Superior temporal gyrus (tissue), 1 donor: ENCODE measurements around the gene KIFC3.
"Not testable (repeated sequence)": the region's sequence is repeated elsewhere in the genome, so short reads cannot be mapped to it uniquely, and the experiment has no call there.

Source experiments
- DNase-seq: peaks from one replicate; pipeline ENCODE4 v3.0.0-alpha.2; 2016; ENCODE audit errors: extremely low spot score

The KIFC3 gene, protein sequence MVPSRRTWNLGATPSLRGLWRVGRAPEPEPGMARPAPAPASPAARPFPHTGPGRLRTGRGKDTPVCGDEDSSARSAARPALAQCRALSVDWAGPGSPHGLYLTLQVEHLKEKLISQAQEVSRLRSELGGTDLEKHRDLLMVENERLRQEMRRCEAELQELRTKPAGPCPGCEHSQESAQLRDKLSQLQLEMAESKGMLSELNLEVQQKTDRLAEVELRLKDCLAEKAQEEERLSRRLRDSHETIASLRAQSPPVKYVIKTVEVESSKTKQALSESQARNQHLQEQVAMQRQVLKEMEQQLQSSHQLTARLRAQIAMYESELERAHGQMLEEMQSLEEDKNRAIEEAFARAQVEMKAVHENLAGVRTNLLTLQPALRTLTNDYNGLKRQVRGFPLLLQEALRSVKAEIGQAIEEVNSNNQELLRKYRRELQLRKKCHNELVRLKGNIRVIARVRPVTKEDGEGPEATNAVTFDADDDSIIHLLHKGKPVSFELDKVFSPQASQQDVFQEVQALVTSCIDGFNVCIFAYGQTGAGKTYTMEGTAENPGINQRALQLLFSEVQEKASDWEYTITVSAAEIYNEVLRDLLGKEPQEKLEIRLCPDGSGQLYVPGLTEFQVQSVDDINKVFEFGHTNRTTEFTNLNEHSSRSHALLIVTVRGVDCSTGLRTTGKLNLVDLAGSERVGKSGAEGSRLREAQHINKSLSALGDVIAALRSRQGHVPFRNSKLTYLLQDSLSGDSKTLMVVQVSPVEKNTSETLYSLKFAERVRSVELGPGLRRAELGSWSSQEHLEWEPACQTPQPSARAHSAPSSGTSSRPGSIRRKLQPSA

DNA sequence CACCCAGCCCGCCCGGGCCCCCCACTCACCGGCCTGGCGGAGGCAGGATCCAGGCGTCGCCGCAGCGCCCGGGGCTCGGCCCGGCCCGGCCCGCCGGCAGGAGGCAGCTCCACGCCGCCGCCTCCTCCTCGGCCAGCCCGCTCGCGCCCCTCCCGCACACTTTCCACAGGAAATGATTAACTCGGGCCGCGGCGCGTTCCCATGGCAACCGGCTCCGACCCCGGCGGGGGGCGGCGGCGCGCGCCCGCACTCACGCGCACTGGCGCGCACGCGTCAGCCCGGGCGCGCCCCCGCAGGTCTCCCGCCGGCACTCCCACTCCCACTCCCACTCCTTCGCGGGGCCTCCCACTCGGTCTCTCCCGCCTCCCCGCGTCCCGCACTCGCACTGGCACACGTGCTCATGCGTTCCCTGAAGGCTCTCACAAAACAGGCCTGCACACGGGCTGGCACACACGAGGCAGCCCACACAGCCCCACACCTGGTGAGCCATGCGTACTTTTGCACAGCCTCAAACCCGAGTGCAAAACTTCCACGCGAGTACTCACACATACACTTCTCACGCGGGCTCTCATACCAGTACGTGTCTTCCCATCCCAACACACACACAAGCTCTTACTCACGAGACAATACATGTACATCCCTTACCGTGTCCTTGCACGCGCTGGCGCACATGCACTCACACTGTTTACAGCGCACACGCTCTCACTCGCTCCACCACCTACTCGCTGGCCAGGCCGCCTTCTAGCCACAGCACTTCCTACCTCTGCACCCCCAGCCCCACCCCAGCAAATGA lies at the start of gene KIFC3:
TSS of gene KIFC3 (minus strand) at position 151 of the 793 bp plus-strand sequence. CDS start 4,248 bp downstream, outside the sequence.
- DNase-seq, result peak; percentile 77

DNA sequence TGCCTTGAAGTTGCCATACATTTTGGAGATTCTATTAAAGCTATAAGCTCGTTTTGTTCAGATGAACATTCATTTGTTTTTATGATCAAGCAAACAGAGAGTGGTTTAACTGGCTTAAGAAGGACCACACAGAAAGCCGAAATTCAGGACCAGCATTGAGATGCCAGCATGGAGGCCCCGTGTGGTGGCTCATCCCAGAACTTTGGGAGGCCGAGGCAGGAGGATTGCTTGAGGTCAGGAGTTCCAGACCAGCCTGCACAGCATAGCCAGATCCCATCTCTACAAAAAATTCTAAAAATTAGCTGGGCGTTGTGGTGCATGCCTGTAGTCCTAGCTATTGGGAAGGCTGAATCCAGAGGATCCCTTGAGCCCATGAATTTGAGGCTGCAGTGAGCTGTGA lies 45.9 kb upstream of the KIFC3 start:
- no peak for DNase-seq

DNA sequence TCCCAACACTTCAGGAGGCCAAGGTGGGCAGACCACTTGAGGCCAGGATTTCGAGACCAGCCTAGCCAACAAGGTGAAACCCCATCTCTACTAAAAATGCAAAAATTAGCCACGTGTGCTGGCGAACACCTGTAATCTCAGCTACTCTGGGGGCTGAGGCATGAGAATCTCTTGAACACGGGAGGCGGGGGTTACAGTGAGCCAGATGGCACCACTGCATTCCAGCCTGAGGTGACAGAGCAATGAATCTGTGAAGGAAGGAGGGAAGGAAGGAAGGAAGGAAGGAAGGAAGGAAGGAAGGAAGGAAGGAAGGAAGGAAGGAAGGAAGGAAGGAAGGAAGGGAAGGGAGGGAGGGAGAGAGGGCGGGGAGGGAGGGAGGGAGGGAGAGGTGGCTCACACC lies 44.6 kb upstream of the KIFC3 start:
- not testable (repeated sequence) for DNase-seq

DNA sequence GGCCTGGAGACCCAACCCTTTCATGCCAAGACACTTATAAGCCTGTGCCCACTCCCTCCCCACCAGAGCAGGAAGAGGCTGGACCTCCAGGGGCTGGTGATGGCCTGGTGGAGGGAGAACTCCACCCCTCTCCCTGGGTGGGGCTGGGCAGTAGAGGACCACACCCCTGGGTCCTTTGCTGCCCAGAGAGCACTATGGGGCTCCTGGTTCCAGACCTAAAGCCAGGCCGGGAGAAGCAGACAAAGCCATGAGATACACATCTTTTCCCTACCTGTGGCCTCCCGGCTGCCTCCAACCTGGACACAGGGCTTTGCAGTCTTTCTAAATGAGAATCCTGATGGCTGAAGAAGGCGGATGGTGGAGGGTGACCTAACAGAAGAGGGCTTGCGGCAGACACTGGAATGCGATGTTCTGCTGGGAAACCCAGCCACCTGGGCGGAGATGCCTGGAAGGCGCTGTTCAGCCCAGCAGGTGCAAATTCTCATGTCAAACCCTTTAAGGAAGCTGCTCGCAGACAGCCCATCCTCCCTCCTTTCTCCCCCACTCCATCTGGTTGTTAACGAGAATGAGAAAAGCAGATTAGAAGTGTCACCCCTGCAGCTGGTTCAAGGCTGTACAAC lies 43.9 kb upstream of the KIFC3 start:
- no peak for DNase-seq

DNA sequence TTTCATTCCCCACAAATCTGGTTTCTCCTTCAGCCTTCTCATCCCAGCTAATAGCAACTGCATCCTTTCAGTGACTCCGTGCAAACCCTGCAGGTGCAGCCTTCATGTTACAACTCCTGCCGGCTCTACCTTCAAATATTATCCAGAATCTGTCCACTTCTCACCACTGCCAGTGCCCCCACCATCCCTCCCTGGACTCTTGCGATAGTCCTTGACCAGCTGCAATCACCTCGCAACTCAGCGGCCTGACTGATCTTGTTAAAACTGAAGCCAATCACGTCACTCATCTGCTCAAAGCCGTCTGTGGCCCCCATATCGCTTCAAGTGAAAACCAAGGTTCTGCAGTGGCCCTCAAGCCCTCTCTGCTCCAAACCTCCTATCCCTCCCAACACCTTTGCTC lies 42.8 kb upstream of the KIFC3 start:
- no peak for DNase-seq

DNA sequence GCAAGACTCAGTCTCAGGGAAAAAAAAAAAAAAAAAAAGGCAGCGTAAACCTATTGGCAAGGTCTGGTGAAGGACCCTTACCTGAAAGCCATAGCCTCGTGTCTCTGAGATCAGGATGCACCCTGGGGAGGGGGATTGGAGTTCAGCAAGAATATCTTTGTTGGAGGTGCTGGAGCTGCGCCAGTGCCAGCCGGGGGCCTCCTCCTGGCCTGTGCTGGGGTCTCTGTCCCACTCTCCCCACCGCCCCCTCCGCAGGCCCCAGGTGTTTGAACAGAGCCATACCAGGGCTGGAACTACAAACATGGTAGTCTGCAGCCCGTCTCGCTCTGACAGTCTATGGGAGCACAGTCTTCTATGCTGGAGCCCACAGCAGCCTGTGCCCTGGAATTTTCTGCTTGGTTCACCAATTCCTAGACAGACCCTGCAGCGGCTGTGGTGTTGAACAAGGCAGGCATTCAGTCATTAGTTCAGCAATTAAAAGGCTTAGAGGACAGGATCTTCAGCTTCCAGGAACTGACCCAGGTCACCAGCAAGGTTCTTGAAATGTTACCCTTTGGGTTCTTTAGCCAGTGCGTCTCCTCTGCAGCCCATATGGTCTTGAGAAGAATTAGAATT lies 42.2 kb upstream of the KIFC3 start:
- no peak for DNase-seq

- DNase-seq, result no peak
Observed at GRCh38 chr16:57843400-57843799, 41.1 kb upstream of the KIFC3 start.

- no peak for DNase-seq
Observed at GRCh38 chr16:57842601-57843000, 40.3 kb upstream of the KIFC3 start.

GRCh38 chr16:57840833-57841232 lies 38.5 kb upstream of the KIFC3 start:
- DNase-seq, result no peak

- DNase-seq, result peak; percentile 37
Observed at GRCh38 chr16:57838161-57838560, 35.9 kb upstream of the KIFC3 start.

DNA sequence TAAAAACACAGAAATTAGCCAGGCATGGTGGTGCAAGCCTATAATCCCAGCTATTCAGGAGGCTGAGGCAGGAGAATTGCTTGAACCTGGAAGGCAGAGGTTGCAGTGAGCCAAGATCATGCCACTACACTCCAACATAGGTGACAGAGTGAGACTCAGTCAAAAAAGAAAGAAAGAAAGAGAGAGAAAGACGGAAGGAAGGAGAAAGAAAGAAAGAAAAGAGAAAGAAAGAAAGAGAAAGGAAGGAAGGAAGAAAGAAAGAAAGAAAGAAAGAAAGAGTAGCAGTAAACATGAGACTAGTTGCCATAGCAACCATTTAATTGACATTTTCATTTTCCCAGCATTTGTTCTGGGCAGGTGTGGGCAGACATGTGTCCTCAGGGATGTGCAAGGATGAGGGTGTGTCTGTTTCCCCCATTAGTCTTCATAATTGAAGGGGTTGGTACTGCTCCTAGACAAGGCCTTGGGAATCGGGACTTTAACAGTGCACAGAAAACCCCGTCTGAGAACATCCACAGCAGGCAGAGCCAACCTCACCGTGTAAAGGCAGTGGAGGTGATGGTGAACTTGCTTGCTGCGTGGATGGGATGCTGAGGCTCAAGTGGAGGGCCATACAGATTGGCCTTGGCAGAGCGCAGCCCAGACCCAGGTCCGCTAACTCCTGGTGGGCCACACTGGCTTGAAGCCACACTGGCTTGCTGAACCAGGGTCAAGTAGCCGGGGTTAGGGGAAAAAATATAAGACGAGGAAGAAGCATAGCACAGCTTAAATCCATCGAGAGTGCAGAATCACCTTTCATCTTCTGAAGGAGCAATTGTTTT lies 35.2 kb upstream of the KIFC3 start:
- DNase-seq, result no peak

DNA sequence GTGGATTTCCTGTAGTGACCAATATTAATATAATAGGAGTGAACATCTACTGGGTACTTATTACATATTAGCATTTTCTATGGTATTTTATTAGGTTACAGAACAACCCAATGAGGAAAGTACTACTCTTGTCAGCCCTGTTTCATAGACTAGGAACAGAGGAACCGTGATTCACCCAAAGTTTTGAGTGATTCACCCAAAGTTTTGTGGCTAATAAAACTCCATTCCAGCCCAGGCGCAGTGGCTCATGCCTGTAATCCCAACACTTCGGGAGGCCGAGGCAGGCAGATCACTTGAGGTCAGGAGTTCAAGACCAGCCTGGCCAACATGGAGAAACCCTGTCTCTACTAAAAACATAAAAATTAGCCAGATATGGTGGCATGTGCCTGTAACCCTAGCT lies 33.1 kb upstream of the KIFC3 start:
- DNase-seq, result not testable (repeated sequence)

DNA sequence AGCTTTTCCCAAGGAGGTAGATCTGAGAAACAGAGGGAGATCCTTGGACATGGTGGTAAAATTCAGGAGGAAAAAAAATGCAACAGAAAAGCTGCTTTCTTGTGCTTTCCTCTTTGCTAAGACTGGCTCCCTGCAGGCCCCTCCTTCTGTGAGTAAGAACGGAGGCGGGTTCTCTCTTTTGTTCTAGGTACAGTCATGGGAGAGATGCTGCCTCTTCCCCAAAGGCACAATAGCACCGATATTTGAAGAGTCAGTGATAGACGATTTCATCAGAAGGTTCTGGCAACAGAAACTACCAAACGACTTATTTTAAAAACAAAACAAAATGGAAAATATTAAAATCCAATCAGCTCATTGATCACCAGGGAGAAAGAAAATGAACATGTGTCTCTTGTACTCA lies 32.6 kb upstream of the KIFC3 start:
- no peak for DNase-seq

DNA sequence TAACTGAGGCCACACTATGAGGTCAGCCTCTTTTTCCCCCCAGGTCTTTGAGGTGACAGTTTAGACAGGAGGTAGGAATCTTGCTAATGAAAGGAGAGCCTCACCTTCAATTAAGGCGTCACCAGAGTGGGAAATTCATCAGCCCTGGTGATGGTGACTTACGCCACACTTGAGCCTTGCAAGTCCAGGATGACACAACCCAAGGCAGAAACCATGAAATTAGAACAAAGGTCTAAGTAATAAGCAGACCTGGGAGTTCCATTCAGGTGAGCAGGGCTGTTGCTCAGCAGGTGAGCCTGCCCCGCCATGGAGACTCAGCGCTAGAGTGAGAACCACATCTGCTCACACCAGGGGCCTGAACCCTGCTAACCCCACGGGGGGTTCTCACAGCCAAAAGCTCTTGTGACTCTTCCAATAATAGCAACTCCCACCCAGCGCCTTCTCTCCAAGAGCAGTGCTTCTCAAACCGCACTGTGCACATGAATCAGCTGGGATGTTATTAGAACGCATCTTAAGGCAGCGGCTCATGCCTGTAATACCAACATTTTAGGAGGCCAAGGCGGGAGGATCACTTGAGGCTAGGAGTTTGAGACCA lies 28.7 kb upstream of the KIFC3 start:
- no peak for DNase-seq

GRCh38 chr16:57829969-57830360 lies 27.7 kb upstream of the KIFC3 start:
- DNase-seq, result no peak

- no peak for DNase-seq
Observed at GRCh38 chr16:57828272-57829161, 26.2 kb upstream of the KIFC3 start.

GRCh38 chr16:57826706-57827625 lies 24.7 kb upstream of the KIFC3 start:
- DNase-seq, result no peak

DNA sequence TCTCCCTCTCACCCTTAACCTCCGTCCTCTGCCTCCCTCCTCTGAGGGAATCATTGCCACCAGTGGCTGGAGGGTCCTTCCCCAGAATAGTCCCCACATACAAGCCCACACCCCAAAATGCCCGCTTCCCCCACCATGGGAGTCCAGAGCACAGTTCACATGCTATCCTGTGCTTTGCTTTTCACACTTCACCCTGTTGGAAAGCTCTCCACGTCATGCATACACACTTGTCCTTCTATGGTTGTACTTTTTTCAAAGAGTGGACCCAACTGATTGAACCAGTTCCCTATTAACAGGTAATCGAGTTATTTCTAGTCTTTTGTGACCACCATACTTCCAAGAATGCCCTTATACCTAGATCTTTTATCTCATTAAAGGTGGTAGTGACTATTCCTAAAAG lies 23.8 kb upstream of the KIFC3 start:
- no peak for DNase-seq
